ENCODE results near the gene STS.

The STS gene

GRCh38 chrX:7139202-7140081 is 8.1 kb upstream of the STS start:
- 94% methylated on average over 9 of the region's 9 CpGs for WGBS
- no peak overlapping the region for H3K4me3 ChIP-seq (ENCODE audit: low read length)
- no peaks in the 10 kb centered on the region for H3K9me3 ChIP-seq (ENCODE audit: insufficient read depth, low read depth, low read length)
- no peak overlapping the region for H3K27ac ChIP-seq (ENCODE audit: low read depth, low read length)
- H3K36me3 ChIP-seq (ENCODE audit: insufficient read depth, low read length), result no peaks in the 10 kb centered on the region
- H3K27me3 ChIP-seq (ENCODE audit: insufficient read depth, low read length), result no peaks in the 10 kb centered on the region
- H3K9ac ChIP-seq (ENCODE audit: low read depth, low read length), result no peak overlapping the region
- H3K4me1 ChIP-seq (ENCODE audit: insufficient read depth, low read length), result no peaks in the 10 kb centered on the region

- no CpG with 5 or more reads among the region's 1 CpG for WGBS
- Histone ChIP-seq H3K9ac (ENCODE audit: low read depth, low read length) (no peak overlapping the region), H3K9me3 (ENCODE audit: insufficient read depth, low read depth, low read length) (no peaks in the 10 kb centered on the region), H3K4me1 (ENCODE audit: insufficient read depth, low read length) (no peaks in the 10 kb centered on the region), H3K36me3 (ENCODE audit: insufficient read depth, low read length) (no peaks in the 10 kb centered on the region), H3K27me3 (ENCODE audit: insufficient read depth, low read length) (no peaks in the 10 kb centered on the region), H3K4me3 (ENCODE audit: low read length) (no peak overlapping the region), H3K27ac (ENCODE audit: low read depth, low read length) (no peak overlapping the region)
Measured at GRCh38 chrX:7143076-7143475, 4.4 kb upstream of the STS start.

- Histone ChIP-seq H3K36me3 (ENCODE audit: insufficient read depth, low read length) (no peaks in the 10 kb centered on the region), H3K4me1 (ENCODE audit: insufficient read depth, low read length) (no peaks in the 10 kb centered on the region), H3K27ac (ENCODE audit: low read depth, low read length) (no peak overlapping the region), H3K4me3 (ENCODE audit: low read length) (no peak overlapping the region), H3K9me3 (ENCODE audit: insufficient read depth, low read depth, low read length) (no peaks in the 10 kb centered on the region), H3K9ac (ENCODE audit: low read depth, low read length) (no peak overlapping the region), H3K27me3 (ENCODE audit: insufficient read depth, low read length) (no peaks in the 10 kb centered on the region)
- WGBS, result 93% methylated on average over 8 of the region's 8 CpGs
Measured at GRCh38 chrX:7143941-7144525, 3.5 kb upstream of the STS start.

GRCh38 chrX:7145454-7145853 is 2.1 kb upstream of the STS start:
- Histone ChIP-seq H3K4me1 (ENCODE audit: insufficient read depth, low read length) (no peaks in the 10 kb centered on the region), H3K4me3 (ENCODE audit: low read length) (no peak overlapping the region), H3K9ac (ENCODE audit: low read depth, low read length) (no peak overlapping the region), H3K9me3 (ENCODE audit: insufficient read depth, low read depth, low read length) (no peaks in the 10 kb centered on the region), H3K36me3 (ENCODE audit: insufficient read depth, low read length) (no peaks in the 10 kb centered on the region), H3K27ac (ENCODE audit: low read depth, low read length) (no peak overlapping the region), H3K27me3 (ENCODE audit: insufficient read depth, low read length) (no peaks in the 10 kb centered on the region)
- WGBS, result 82% methylated on average over 3 of the region's 3 CpGs

- 100% methylated on average over 3 of the region's 3 CpGs for WGBS
- Histone ChIP-seq H3K4me3 (ENCODE audit: low read length) (no peak overlapping the region), H3K9ac (ENCODE audit: low read depth, low read length) (no peak overlapping the region), H3K9me3 (ENCODE audit: insufficient read depth, low read depth, low read length) (no peaks in the 10 kb centered on the region), H3K4me1 (ENCODE audit: insufficient read depth, low read length) (no peaks in the 10 kb centered on the region), H3K27me3 (ENCODE audit: insufficient read depth, low read length) (no peaks in the 10 kb centered on the region), H3K36me3 (ENCODE audit: insufficient read depth, low read length) (no peaks in the 10 kb centered on the region), H3K27ac (ENCODE audit: low read depth, low read length) (no peak overlapping the region)
Measured at GRCh38 chrX:7146020-7146702, 1.4 kb upstream of the STS start.

- Histone ChIP-seq H3K4me3 (ENCODE audit: low read length) (peak overlapping the region; percentile 94), H3K9me3 (ENCODE audit: insufficient read depth, low read depth, low read length) (no peaks in the 10 kb centered on the region), H3K4me1 (ENCODE audit: insufficient read depth, low read length) (no peaks in the 10 kb centered on the region), H3K36me3 (ENCODE audit: insufficient read depth, low read length) (no peaks in the 10 kb centered on the region), H3K27me3 (ENCODE audit: insufficient read depth, low read length) (no peaks in the 10 kb centered on the region), H3K27ac (ENCODE audit: low read depth, low read length) (no peak overlapping the region), H3K9ac (ENCODE audit: low read depth, low read length) (peak overlapping the region; percentile 81; the same call in 1 of the 2 replicates)
- 33% methylated on average over 13 of the region's 13 CpGs for WGBS
Measured at GRCh38 chrX:7146703-7147412, 654 bp upstream of the STS start.

- H3K9me3 ChIP-seq (ENCODE audit: insufficient read depth, low read depth, low read length), result no peaks in the 10 kb centered on the region
- no peaks in the 10 kb centered on the region for H3K27me3 ChIP-seq (ENCODE audit: insufficient read depth, low read length)
- H3K36me3 ChIP-seq (ENCODE audit: insufficient read depth, low read length), result no peaks in the 10 kb centered on the region
- peak within 1 kb of the TSS; percentile 81 for H3K9ac ChIP-seq (ENCODE audit: low read depth, low read length)
- no peaks in the 10 kb centered on the region for H3K4me1 ChIP-seq (ENCODE audit: insufficient read depth, low read length)
- peak within 1 kb of the TSS; percentile 94 for H3K4me3 ChIP-seq (ENCODE audit: low read length)
- H3K27ac ChIP-seq (ENCODE audit: low read depth, low read length), result peak within 1 kb of the TSS; percentile 55
- WGBS, result under 1% methylated on average over 65 of the region's 76 CpGs
Measured at GRCh38 chrX:7147978-7148854, 704 bp downstream of the STS start, which contains the start of gene PUDP. TSS of gene PUDP (minus strand) at chrX:7148153. CDS start at chrX:7148113, 40 bp downstream.

- 97% methylated on average over 5 of the region's 5 CpGs for WGBS
- no peaks in the 10 kb centered on the region for H3K4me1 ChIP-seq (ENCODE audit: insufficient read depth, low read length)
- no peak overlapping the region for H3K27ac ChIP-seq (ENCODE audit: low read depth, low read length)
- no peak overlapping the region for H3K4me3 ChIP-seq (ENCODE audit: low read length)
- no peaks in the 10 kb centered on the region for H3K36me3 ChIP-seq (ENCODE audit: insufficient read depth, low read length)
- H3K9ac ChIP-seq (ENCODE audit: low read depth, low read length), result no peak overlapping the region
- H3K27me3 ChIP-seq (ENCODE audit: insufficient read depth, low read length), result no peaks in the 10 kb centered on the region
- no peaks in the 10 kb centered on the region for H3K9me3 ChIP-seq (ENCODE audit: insufficient read depth, low read depth, low read length)
Measured at GRCh38 chrX:7149411-7149810, 1.9 kb downstream of the STS start.

- H3K9ac ChIP-seq (ENCODE audit: low read depth, low read length), result no peak overlapping the region
- no peaks in the 10 kb centered on the region for H3K36me3 ChIP-seq (ENCODE audit: insufficient read depth, low read length)
- H3K4me3 ChIP-seq (ENCODE audit: low read length), result no peak overlapping the region
- no peaks in the 10 kb centered on the region for H3K27me3 ChIP-seq (ENCODE audit: insufficient read depth, low read length)
- H3K4me1 ChIP-seq (ENCODE audit: insufficient read depth, low read length), result no peaks in the 10 kb centered on the region
- whole genome bisulfite sequencing, result 91% methylated on average over 2 of the region's 2 CpGs
- no peaks in the 10 kb centered on the region for H3K9me3 ChIP-seq (ENCODE audit: insufficient read depth, low read depth, low read length)
- H3K27ac ChIP-seq (ENCODE audit: low read depth, low read length), result no peak overlapping the region
Measured at GRCh38 chrX:7153231-7153630, 5.7 kb downstream of the STS start.

GRCh38 chrX:7154041-7154597 is 6.6 kb downstream of the STS start:
- no peaks in the 10 kb centered on the region for H3K27me3 ChIP-seq (ENCODE audit: insufficient read depth, low read length)
- no peak overlapping the region for H3K4me3 ChIP-seq (ENCODE audit: low read length)
- peaks cover 6% of the 10 kb centered on the region for H3K4me1 ChIP-seq (ENCODE audit: insufficient read depth, low read length)
- H3K9ac ChIP-seq (ENCODE audit: low read depth, low read length), result no peak overlapping the region
- 58% methylated on average over 5 of the region's 7 CpGs for WGBS
- H3K27ac ChIP-seq (ENCODE audit: low read depth, low read length), result no peak overlapping the region
- no peaks in the 10 kb centered on the region for H3K36me3 ChIP-seq (ENCODE audit: insufficient read depth, low read length)
- no peaks in the 10 kb centered on the region for H3K9me3 ChIP-seq (ENCODE audit: insufficient read depth, low read depth, low read length)
